Breast epithelium (tissue), 3 donors: Measurements from ENCODE around the gene LILRB4.
"Not testable (repeated sequence)": the region's sequence is repeated elsewhere in the genome, so short reads cannot be mapped to it uniquely, and the experiment has no call there.

ENCODE experiments used
- CTCF ChIP-seq, 3 donors: fragments of 450-650 bp; IDR thresholded peaks; one replicate each; pipeline ENCODE4 v1.5.1; 2016 to 2017; ENCODE audit warnings: antibody characterized with exemption in 3 of 3, mild to moderate bottlenecking in 3 of 3, moderate library complexity in 3 of 3
- POLR2A ChIP-seq: fragments of 450-650 bp; IDR thresholded peaks from one replicate; pipeline ENCODE4 v1.6.1; 2016; ENCODE audit warnings: antibody characterized with exemption, mild to moderate bottlenecking, moderate library complexity
- POLR2AphosphoS5 ChIP-seq, 3 donors: sonication (generic); formaldehyde crosslinking; IDR thresholded peaks; one replicate each; pipeline ENCODE4 v1.6.1; 2017; ENCODE audit warnings: antibody characterized with exemption in 3 of 3

- TF ChIP-seq POLR2A; POLR2AphosphoS5 (IDR thresholded peaks at IDR 0.05); CTCF (IDR thresholded peaks at IDR 0.05): not testable (repeated sequence)
Observed at GRCh38 chr19:54630262-54630661, 32.5 kb upstream of the LILRB4 start, which contains the start of gene LILRB1.
